Subcutaneous adipose tissue (tissue), 4 donors: ENCODE data around the gene TRDMT1. TPM values are rescaled to one million over a fixed set of nuclear protein-coding genes. Genes with fewer than 3 reads are reported as not detected.

Experiments used
- CTCF ChIP-seq: fragments of 450-650 bp; IDR thresholded peaks from one replicate; pipeline ENCODE4 v1.5.1; 2016; ENCODE audit warnings: low read depth, mild to moderate bottlenecking, control low read depth, antibody characterized with exemption, moderate library complexity
- total RNA-seq, 4 donors: library from RNA; depleted of rRNA; stranded (reverse); fragments of >200 nt; gene quantifications; one replicate each; pipeline ENCODE4 v1.1.0, GENCODE V29; 2016

Gene TRDMT1
- total RNA-seq, 4 donors from 2014 or later = 5.8 to 9.0 (median 8.3) TPM

GRCh38 chr10:17161775-17162174 is 39.7 kb downstream of the TRDMT1 start:
- TF ChIP-seq CTCF = no peak

- no peak for TF ChIP-seq CTCF
Measured at GRCh38 chr10:17157024-17157423, 44.4 kb downstream of the TRDMT1 start.

GRCh38 chr10:17155826-17156225 is 45.6 kb downstream of the TRDMT1 start:
- TF ChIP-seq CTCF = no peak

- TF ChIP-seq CTCF = no peak
Measured at GRCh38 chr10:17154116-17154515, 47.4 kb downstream of the TRDMT1 start.

- TF ChIP-seq CTCF = no peak
Measured at GRCh38 chr10:17153321-17153720, 48.2 kb downstream of the TRDMT1 start.

- no peak for TF ChIP-seq CTCF
Measured at GRCh38 chr10:17151716-17152115, 49.8 kb downstream of the TRDMT1 start.

GRCh38 chr10:17147884-17148489 is 53.5 kb downstream of the TRDMT1 start:
- TF ChIP-seq CTCF = no peak
